ENCODE data around the gene ANKS1A. TPM values are rescaled to one million over a fixed set of nuclear protein-coding genes. Genes with fewer than 3 reads are reported as not detected.
A peak's percentile ranks its signal among the peaks of the same experiment; 100 is the strongest.

The ANKS1A gene
- total RNA-seq, 1 experiment from 2014 or later, result 26.5 TPM

- H3K18ac ChIP-seq (ENCODE audit: insufficient read length, low read depth, low read length), result no peak overlapping the region
- no CpG with 5 or more reads among the region's 11 CpGs for WGBS (ENCODE audit: extremely low coverage, insufficient read length, low lambda C conversion rate)
- H3K4me3 Mint-ChIP-seq, result peak overlapping the region in 1 of 2 experiments; percentile 10; a peak in 3 of 5 replicates
- H3K23me2 ChIP-seq (ENCODE audit: insufficient read length, low read depth, low read length, poor library complexity, severe bottlenecking), result no peaks in the 10 kb centered on the region
- no peak overlapping the region for H2BK20ac ChIP-seq (ENCODE audit: low read depth, low read length, poor library complexity, severe bottlenecking)
- no peak overlapping the region for H4K8ac ChIP-seq (replicated peaks; ENCODE audit: insufficient read length, low read depth, low read length)
- H2AK5ac ChIP-seq (ENCODE audit: insufficient read length, low read length), result no peak overlapping the region
- no peaks in the 10 kb centered on the region for H3K9me3 Mint-ChIP-seq
- no peaks in the 10 kb centered on the region for H3K27me3 ChIP-seq (ENCODE audit: insufficient read depth, low read length)
- no peaks in the 10 kb centered on the region for H3K79me2 ChIP-seq (ENCODE audit: insufficient read depth, low read length)
- H3K27me3 Mint-ChIP-seq (ENCODE audit: low read depth), result no peaks in the 10 kb centered on the region
- H4K91ac ChIP-seq (ENCODE audit: insufficient read length, low read depth, low read length), result no peak overlapping the region
- no peak overlapping the region for H3K23ac ChIP-seq (ENCODE audit: insufficient read length, low read depth, low read length)
- H3K4me1 Mint-ChIP-seq, result peaks cover 71% of the 10 kb centered on the region in 2 experiments
- peak overlapping the region; percentile 15 to 89 (median 47); a peak in 6 of 7 replicates for H3K27ac Mint-ChIP-seq
- H3K4me2 ChIP-seq (ENCODE audit: insufficient read depth, insufficient read length, low read length), result no peak overlapping the region
- no peak overlapping the region for H2BK15ac ChIP-seq (ENCODE audit: low read depth, low read length)
- H3K4me1 ChIP-seq (ENCODE audit: insufficient read depth, low read length), result peaks cover 23% of the 10 kb centered on the region
- no peak overlapping the region for H2BK12ac ChIP-seq (ENCODE audit: insufficient read length, low read depth, low read length)
- no peak overlapping the region for H3T11ph ChIP-seq (ENCODE audit: low read length)
- H3K36me3 Mint-ChIP-seq (ENCODE audit: insufficient read depth in 1 of 3, low read depth in 3 of 3), result peaks cover 0 to 4% (median under 1%) of the 10 kb centered on the region in 3 experiments; a peak in 4 of 7 replicates
- TF ChIP-seq CTCF (conservative IDR thresholded peaks at IDR 0.05), result peak; percentile 56
- no peak overlapping the region for H2AFZ ChIP-seq (ENCODE audit: low read length)
- no peak for DNase-seq
- no peaks in the 10 kb centered on the region for H3K9me3 ChIP-seq (ENCODE audit: control insufficient read depth, low read depth, low read length)
- no peak overlapping the region for H2BK120ac ChIP-seq (ENCODE audit: low read depth, low read length, poor library complexity, severe bottlenecking)
- no peak overlapping the region for H2BK5ac ChIP-seq (ENCODE audit: insufficient read length, low read length)
- H3K27ac ChIP-seq (ENCODE audit: insufficient read length, low read depth, low read length), result no peak overlapping the region
- no peaks in the 10 kb centered on the region for H4K20me1 ChIP-seq (ENCODE audit: control insufficient read depth, insufficient read depth, insufficient read length)
- no peak overlapping the region for H3K4ac ChIP-seq (ENCODE audit: low read depth, low read length)
- H4K5ac ChIP-seq (ENCODE audit: insufficient read length, low read depth, low read length), result no peak overlapping the region
- H3K79me1 ChIP-seq (ENCODE audit: insufficient read depth, low read depth, low read length, poor library complexity, severe bottlenecking), result no peaks in the 10 kb centered on the region
- no peak overlapping the region; the same call in 1 of the 2 replicates for H3K14ac ChIP-seq (ENCODE audit: insufficient read depth, low read length)
- H3K9ac ChIP-seq (ENCODE audit: extremely low read depth, insufficient read length, low read length), result no peak overlapping the region
- no peak overlapping the region for H3K56ac ChIP-seq (ENCODE audit: insufficient read length, low read depth, low read length)
Measured at GRCh38 chr6:35025232-35026188, 136.5 kb downstream of the ANKS1A start.

Measured in H9 (cell line).